Raji (cell line): ENCODE measurements around the gene ANKRD28.

ENCODE experiments used
- POLR2A ChIP-seq: IDR thresholded peaks from 2 replicates; pipeline ENCODE4 v1.6.1; 2011; ENCODE audit warnings: low read depth, low read length, control low read depth; ENCODE audit not compliant: insufficient read depth

ANKRD28 gene

DNA sequence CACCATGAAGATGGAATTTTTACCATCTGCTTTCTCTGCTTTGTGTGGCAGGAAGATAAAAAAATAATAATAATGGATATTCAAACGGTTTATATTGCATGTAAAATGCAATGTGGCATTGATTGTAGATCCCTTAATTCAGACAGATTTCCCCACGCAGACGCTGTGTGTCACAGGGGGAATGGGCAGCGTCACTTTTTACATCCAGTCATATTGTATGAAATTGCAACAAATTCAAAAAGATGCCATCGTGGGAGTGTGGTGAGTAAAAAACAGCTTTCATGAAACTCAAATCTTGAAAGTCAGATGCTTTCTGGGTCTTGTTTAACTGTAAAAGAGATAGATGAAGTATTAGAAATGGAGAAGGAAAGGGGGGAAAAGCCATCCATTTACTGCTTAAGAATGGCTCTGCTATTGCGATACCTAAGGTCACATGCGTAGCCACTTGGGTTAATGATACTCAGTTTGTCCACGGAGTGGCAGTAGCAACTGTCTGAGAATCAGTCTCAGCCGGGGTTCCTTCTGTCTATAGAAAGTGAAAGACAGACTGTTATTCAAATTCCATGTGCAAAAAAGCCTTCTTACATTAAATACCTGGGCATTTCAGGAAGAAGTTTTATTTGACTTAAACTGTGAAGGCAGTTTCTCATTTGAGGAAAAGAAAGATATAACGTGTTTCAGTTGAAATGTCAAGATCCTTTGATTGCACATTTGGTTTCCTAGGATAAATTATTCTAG is 167.8 kb downstream of the ANKRD28 start:
- no peak for TF ChIP-seq POLR2A

DNA sequence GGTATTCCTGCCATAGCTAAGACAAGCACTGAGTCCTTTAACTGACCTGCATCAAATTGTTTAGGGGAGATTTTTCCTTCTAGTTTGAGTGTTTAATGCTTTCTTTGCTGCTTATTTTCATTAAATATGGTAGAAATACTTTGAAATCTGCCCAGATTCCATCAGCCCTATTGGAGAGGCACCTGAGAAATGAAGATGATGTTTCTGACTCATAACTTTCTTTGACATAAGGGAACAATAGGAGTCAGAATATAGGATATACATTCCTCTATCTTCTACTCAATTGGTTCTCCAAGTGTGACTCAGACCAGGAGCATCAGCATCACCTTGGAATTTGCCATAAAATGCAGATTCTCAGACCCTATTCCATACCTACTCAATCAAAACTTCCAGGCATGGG is 168.8 kb downstream of the ANKRD28 start:
- TF ChIP-seq POLR2A, result no peak

DNA sequence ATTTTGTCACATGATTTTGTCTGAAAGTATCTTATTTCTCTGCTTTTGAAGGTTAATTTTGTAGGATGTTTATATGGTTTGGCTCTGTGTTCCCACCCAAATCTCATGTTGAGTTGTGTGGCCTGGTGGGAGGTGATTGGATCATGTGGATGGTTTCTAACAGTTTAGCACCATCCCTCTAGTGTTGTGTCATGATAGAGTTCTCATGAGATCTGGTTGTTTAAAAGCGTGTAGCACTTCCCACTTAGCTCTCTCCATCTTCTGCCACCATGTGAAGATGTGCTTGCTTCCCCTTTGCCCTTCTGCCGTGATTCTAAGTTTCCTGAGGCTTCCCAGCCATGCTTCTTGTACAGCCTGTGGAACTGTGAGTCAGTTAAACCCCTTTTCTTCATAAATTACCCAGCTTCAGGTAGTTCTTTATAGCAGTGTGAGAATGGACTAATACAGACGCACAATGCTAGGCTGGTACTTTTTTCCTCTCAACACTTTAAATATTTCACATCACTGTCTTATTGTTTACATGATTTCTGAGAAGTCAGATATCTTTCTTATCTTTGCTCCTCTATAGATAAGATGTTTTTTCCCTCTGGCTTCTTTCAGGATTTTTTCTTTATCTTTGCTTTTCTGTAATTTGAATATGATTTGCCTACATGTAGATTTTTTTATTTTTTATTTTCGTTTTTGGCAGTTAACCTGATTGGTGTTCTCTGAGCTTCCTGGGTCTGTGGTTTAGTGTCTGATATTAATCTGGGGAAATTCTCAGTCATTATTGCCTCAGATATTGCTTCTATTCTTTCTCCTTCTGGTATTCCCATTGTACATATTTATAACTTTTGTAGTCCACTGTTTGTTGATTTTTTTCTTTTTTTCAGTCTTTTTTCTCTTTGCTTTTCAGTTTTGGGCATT is 174.0 kb downstream of the ANKRD28 start:
- TF ChIP-seq POLR2A, result no peak
